Astrocyte (in vitro differentiated cells and primary cell): ENCODE data around the gene CNPY4.

Source experiments
- EZH2 ChIP-seq: IDR thresholded peaks from 2 replicates; pipeline ENCODE4 v1.6.1; 2012; ENCODE audit warnings: mild to moderate bottlenecking, low read length, inconsistent platforms; ENCODE audit not compliant: insufficient read depth
- TF ChIP-seq, protein P1 (sequence below): IDR thresholded peaks from 2 replicates; pipeline ENCODE4 v1.5.1; 2011; ENCODE audit warnings: low read depth, mild to moderate bottlenecking, inconsistent platforms, low read length, moderate library complexity; ENCODE audit not compliant: insufficient read depth

DNA sequence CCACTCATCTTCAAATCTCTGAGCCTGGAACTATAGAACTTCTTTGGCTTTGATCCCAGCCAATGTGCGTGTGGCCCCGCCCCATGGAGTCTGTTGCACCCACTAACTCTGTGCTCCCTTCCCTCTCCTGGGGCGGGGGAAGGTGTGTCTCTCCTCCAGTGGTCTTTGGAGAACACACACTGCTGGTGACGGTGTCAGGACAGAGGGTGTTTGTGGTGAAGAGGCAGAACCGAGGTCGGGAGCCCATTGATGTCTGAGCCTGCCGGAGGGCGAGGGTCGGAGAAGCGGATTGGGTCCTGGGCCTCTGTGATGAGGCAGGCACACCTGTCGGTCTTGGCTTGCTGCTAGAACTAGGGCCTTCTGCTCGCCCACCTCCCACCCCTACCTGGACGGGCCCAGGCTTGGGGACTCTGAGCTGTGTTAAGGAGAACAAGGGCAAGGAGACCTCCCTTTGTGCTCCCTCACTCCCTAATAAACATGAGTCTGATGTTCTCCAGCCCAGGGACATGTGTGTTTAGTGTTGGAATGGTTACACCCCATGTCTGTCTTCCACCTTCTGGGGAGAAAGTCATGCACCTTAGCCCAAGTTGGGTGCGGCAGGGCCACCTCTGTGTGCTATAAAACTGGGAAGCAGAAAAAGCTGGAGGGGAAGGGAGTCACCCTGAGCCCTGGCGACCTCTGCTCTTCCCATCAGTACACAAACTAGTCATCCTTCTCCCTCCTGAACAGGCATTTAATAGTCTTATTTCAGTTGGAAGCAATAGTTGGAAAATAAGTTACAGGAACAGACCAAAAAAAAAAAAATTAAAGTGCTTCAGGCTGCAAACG is 34.5 kb downstream of the CNPY4 start:
- TF ChIP-seq, protein P1, sequence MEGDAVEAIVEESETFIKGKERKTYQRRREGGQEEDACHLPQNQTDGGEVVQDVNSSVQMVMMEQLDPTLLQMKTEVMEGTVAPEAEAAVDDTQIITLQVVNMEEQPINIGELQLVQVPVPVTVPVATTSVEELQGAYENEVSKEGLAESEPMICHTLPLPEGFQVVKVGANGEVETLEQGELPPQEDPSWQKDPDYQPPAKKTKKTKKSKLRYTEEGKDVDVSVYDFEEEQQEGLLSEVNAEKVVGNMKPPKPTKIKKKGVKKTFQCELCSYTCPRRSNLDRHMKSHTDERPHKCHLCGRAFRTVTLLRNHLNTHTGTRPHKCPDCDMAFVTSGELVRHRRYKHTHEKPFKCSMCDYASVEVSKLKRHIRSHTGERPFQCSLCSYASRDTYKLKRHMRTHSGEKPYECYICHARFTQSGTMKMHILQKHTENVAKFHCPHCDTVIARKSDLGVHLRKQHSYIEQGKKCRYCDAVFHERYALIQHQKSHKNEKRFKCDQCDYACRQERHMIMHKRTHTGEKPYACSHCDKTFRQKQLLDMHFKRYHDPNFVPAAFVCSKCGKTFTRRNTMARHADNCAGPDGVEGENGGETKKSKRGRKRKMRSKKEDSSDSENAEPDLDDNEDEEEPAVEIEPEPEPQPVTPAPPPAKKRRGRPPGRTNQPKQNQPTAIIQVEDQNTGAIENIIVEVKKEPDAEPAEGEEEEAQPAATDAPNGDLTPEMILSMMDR = no peak
- no peak for TF ChIP-seq EZH2
